ENCODE results near the gene TRIM26. TPM values are rescaled to one million over a fixed set of nuclear protein-coding genes. Genes with fewer than 3 reads are reported as not detected.

TRIM26 gene
- total RNA-seq: 21.7 TPM

DNA sequence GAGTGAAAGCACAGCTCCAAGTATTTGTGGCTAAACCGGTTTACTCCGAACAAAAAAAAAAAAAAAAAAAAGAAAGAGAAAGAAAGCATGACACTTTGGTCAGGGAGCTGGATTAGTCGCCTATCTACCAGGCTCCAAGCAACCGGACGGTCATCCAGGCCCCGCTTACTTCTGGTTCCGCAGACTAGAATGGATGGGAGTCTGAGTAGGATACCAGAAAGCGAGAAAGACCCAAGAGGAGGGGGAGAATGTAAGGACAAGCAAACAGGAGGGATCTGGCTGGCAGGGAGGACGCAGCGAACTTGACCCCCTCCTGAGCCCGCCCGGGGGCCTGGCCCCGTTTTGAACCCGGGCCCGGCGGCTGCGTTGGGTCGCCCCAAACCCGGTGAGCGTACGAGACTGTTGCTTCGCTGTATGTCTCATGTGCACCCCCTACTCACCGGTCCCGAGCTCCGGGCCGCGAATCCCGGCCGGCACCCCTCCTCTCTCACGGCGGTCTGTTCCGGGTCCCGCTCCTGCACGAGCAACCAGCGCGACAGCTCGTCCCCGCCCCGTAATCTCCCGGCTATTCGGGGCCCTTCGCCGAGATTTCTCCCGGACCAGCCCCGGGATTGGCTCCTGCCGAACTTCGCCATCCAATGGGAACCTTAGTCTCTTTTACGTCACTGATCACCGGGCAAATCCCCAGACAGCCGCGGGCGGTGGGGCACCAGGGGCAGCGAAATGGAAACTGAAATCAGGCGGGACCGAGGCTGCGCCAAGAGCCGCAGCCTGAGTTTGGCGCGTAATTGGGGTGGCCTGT is at the start of gene TRIM26:
TSS of gene TRIM26 (minus strand) at position 542 of the 802 bp plus-strand sequence. CDS start 14,303 bp downstream, outside the sequence.

GRCh38 chr6:30163090-30163917 is 49.9 kb downstream of the TRIM26 start, which contains the start of gene TRIM15:
Gene TRIM15 (plus strand): TSS chr6:30163546. CDS start chr6:30163685, 139 bp downstream.

GRCh38 chr6:30160785-30161531 is 52.2 kb downstream of the TRIM26 start, which contains the start of gene TRIM10:
Gene TRIM10 (minus strand): TSS chr6:30161211. CDS start chr6:30160858, 353 bp downstream.

DNA sequence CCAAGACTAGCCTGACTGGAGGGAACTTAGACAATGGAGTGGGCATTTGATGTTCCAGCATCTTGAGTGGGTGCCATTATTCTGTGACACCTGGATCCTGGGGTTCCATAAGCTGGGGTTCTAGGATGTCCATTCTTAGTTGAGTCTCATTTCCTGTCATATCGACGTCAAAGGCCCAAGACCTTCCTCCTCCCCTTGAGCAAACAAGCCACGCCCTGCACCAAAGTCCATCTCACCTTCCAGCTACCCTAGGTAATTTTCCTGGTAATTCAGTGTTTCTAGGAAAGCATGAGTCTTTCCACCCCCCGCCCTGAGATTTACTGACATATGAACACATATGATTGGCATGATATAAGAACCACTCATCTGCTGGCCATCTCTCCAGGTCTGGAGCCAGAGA is 77.4 kb downstream of the TRIM26 start, which contains the start of gene TRIM40:
TSS of gene TRIM40 (plus strand) at position 384 of the 400 bp plus-strand sequence. CDS start 897 bp downstream, outside the sequence.

Other genes with a start within 250 kb of the TRIM26 start
- 14.1 TPM for gene POLR1H, start 152.1 kb downstream of the TRIM26 start, total RNA-seq
- gene PPP1R11, start 146.2 kb downstream of the TRIM26 start, total RNA-seq: 29.3 TPM
- not detected for gene RNF39, start 137.6 kb downstream of the TRIM26 start, total RNA-seq
- gene TRIM31, start 100.3 kb downstream of the TRIM26 start, total RNA-seq: not detected
- not detected for gene TRIM40, start 77.3 kb downstream of the TRIM26 start, total RNA-seq
- gene TRIM10, start 52.2 kb downstream of the TRIM26 start, total RNA-seq: 0.23 TPM
- not detected for gene TRIM15, start 49.9 kb downstream of the TRIM26 start, total RNA-seq
- gene TRIM39, start 113.5 kb upstream of the TRIM26 start, total RNA-seq: 8.3 TPM
- 16.4 TPM for gene RPP21, start 131.8 kb upstream of the TRIM26 start, total RNA-seq

Data from diencephalon (tissue), 1 donor.